Sigmoid colon (tissue), 7 donors: ENCODE data around the gene TEX53. TPM values are rescaled to one million over a fixed set of nuclear protein-coding genes. Genes with fewer than 3 reads are reported as not detected.

Experiments
- DNase-seq: peaks from one replicate; pipeline ENCODE4 v3.0.0-alpha.2; 2019
- H3K27ac ChIP-seq, 4 donors: fragments of 200-600 bp; sonication (generic); one replicate each; pipeline ENCODE4 v1.5.1; 2016 to 2019; ENCODE audit warnings: mild to moderate bottlenecking in 1 of 4
- H3K27me3 ChIP-seq, 3 donors: fragments of 200-600 bp; sonication (generic); one replicate each; pipeline ENCODE4 v1.5.1; 2019; ENCODE audit warnings: mild to moderate bottlenecking in 1 of 3
- H3K36me3 ChIP-seq, 4 donors: fragments of 200-600 bp; sonication (generic); one replicate each; pipeline ENCODE4 v1.5.1; 2016 to 2019
- H3K4me1 ChIP-seq, 4 donors: fragments of 200-600 bp; sonication (generic); one replicate each; pipeline ENCODE4 v1.5.1; 2017 to 2019
- H3K4me3 ChIP-seq, 4 donors: fragments of 200-600 bp; sonication (generic); one replicate each; pipeline ENCODE4 v1.5.1; 2017 to 2019; ENCODE audit warnings: mild to moderate bottlenecking in 2 of 4, moderate library complexity in 1 of 4
- H3K9me3 ChIP-seq, 4 donors: fragments of 200-600 bp in 3 of 4; sonication (generic) in 3 of 4; one replicate each; pipeline versions ENCODE4 v1.5.1 to v1.6.1; 2013 to 2019
- EP300 ChIP-seq, 4 donors: sonication (generic); formaldehyde crosslinking; IDR thresholded peaks; one replicate each; pipeline ENCODE4 v1.6.1; 2017; ENCODE audit warnings: antibody characterized with exemption in 4 of 4
- POLR2A ChIP-seq, 2 donors: fragments of 450-650 bp; IDR thresholded peaks; one replicate each; pipeline ENCODE4 v1.6.1; 2016; ENCODE audit warnings: antibody characterized with exemption in 2 of 2, mild to moderate bottlenecking in 2 of 2, moderate library complexity in 2 of 2
- POLR2AphosphoS5 ChIP-seq, 4 donors: sonication (generic); formaldehyde crosslinking; IDR thresholded peaks; one replicate each; pipeline ENCODE4 v1.6.1; 2017; ENCODE audit warnings: antibody characterized with exemption in 4 of 4
- WGBS, 2 donors: extraction: QIAGEN DNeasy Blood & Tissue Kit; methylation state at CpG; one replicate each; pipeline ENCODE4 v1.1.7; 2013; 5-methylcytosine and 5-hydroxymethylcytosine counted together
- intact Hi-C: fragments of 100-400 bp; cut with DNase I; formaldehyde crosslinking; loops from one replicate; pipeline ENCODE4 v1.15.1; 2023
- polyA plus RNA-seq, 3 donors: library from polyadenylated mRNA; stranded (reverse); fragments of 200-250 nt; gene quantifications; one replicate each; pipeline ENCODE4 v1.2.3, GENCODE V29; 2013
- total RNA-seq, 4 donors: library from RNA; depleted of rRNA; stranded (reverse); fragments of >200 nt; gene quantifications; one replicate each; pipeline ENCODE4 v1.1.0, GENCODE V29; 2016
- TF ChIP-seq, protein P1 (sequence below), 4 experiments: fragments of 450-650 bp in 3 of 4; fragments of 200-600 bp in 1 of 4; IDR thresholded peaks; one replicate each; pipeline ENCODE4 v1.5.1; 2016 to 2019; ENCODE audit warnings: antibody characterized with exemption in 4 of 4, mild to moderate bottlenecking in 3 of 4, moderate library complexity in 2 of 4
- donor health status: healthy with polysubstance abuse.
- donor health status: Bipolar disorder and iron deficiency.
- donor health status: healthy.

The TEX53 gene
- total RNA-seq (not detected), polyA plus RNA-seq (not detected)

DNA sequence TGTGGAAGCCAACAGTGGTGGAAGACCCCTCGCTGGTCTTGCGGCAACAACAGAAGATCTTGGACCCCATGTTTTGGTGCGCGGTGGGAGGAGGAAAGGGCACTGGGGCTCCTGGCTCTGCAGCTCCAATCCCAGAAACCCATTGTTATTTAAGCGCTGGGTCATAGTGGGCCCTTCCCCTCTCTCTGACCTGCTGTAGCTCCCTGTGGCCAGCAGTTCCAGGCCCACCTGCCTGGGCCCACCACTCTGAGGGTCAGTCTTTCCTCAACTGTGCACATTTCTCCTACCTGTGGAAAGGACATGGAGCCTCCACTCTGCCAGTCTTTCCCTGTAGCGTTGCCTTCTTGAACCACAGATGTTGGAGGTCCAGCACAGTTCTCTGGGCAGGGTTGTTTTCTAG is at the start of gene TEX53:
TEX53 (minus strand) TSS at position 101 of the 400 bp plus-strand sequence; CDS start at position 70, 31 bp downstream.
- Histone ChIP-seq H3K4me3 (no peak within 1 kb of the TSS), H3K4me1 (peaks cover 0 to 8% (median 5%) of the 10 kb centered on the region in 4 donors), H3K9me3 (no peaks in the 10 kb centered on the region), H3K27ac (no peak within 1 kb of the TSS), H3K27me3 (no peaks in the 10 kb centered on the region), H3K36me3 (no peaks in the 10 kb centered on the region)
- no peak for DNase-seq
- 98 to 99% methylated on average over 6 of the region's 6 CpGs for WGBS, 2 donors
- intact Hi-C loops = no loop called here
- TF ChIP-seq POLR2AphosphoS5 (IDR thresholded peaks at IDR 0.05) (no peak), POLR2A (IDR thresholded peaks at IDR 0.05) (no peak), EP300 (IDR thresholded peaks at IDR 0.05) (no peak)
- TF ChIP-seq, protein P1, sequence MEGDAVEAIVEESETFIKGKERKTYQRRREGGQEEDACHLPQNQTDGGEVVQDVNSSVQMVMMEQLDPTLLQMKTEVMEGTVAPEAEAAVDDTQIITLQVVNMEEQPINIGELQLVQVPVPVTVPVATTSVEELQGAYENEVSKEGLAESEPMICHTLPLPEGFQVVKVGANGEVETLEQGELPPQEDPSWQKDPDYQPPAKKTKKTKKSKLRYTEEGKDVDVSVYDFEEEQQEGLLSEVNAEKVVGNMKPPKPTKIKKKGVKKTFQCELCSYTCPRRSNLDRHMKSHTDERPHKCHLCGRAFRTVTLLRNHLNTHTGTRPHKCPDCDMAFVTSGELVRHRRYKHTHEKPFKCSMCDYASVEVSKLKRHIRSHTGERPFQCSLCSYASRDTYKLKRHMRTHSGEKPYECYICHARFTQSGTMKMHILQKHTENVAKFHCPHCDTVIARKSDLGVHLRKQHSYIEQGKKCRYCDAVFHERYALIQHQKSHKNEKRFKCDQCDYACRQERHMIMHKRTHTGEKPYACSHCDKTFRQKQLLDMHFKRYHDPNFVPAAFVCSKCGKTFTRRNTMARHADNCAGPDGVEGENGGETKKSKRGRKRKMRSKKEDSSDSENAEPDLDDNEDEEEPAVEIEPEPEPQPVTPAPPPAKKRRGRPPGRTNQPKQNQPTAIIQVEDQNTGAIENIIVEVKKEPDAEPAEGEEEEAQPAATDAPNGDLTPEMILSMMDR (IDR thresholded peaks at IDR 0.05) = no peak

DNA sequence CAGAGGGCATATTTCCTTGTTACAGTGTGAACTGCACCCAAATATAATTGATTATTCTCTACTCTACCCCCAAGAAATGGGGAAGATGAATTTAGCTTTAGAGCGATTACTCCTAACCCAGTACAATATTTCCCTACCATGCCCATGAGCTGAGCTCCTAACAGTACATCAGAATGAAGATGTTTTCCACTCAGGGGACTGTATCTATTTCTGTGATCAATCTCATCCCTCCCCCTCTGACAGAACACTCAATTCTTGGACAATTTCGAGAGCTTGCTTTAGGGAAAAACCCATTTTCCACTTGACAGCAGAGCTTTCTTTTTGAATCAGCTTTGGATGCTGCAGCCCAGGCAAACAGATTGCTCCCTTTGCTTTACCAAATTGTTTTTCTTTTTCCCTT is 49.1 kb upstream of the TEX53 start:
- Histone ChIP-seq H3K36me3 (no peaks in the 10 kb centered on the region), H3K27me3 (no peaks in the 10 kb centered on the region), H3K4me3 (no peak overlapping the region), H3K9me3 (no peaks in the 10 kb centered on the region), H3K27ac (no peak overlapping the region), H3K4me1 (no peaks in the 10 kb centered on the region)
- intact Hi-C loops = no loop called here
- TF ChIP-seq POLR2A (IDR thresholded peaks at IDR 0.05) (no peak), POLR2AphosphoS5 (IDR thresholded peaks at IDR 0.05) (no peak), EP300 (IDR thresholded peaks at IDR 0.05) (no peak)
- TF ChIP-seq, protein P1 (IDR thresholded peaks at IDR 0.05) = no peak
- DNase-seq = no peak
- whole genome bisulfite sequencing, 2 donors = 86 to 92% methylated on average over 2 of the region's 2 CpGs

DNA sequence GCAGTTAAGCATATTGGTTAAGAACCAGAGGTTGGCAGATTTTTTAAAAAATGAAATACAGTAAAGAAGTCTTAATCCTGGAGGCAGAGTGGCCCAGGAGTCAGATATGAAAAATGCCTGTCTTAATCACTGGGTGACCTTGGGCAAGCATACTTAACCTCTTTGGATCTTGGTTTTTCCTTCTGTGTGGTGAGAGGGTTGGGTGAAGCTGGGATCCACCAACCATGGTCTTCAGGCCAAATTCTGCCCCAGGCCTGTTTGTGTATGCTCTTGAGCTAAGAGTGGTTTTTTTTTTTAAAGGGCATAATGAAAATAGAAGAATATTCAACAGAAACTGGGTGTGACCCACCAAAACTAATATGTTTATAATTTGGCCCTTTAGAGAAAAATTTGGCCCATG is 44.4 kb upstream of the TEX53 start:
- H3K27me3 ChIP-seq = no peaks in the 10 kb centered on the region
- intact Hi-C loops = no loop called here
- H3K9me3 ChIP-seq = no peaks in the 10 kb centered on the region
- DNase-seq = no peak
- no peaks in the 10 kb centered on the region for H3K36me3 ChIP-seq
- TF ChIP-seq, protein P1 (IDR thresholded peaks at IDR 0.05) = no peak
- TF ChIP-seq EP300 (IDR thresholded peaks at IDR 0.05) = no peak
- no peak for TF ChIP-seq POLR2A (IDR thresholded peaks at IDR 0.05)
- no peak for TF ChIP-seq POLR2AphosphoS5 (IDR thresholded peaks at IDR 0.05)
- H3K27ac ChIP-seq = no peak overlapping the region
- no peaks in the 10 kb centered on the region for H3K4me1 ChIP-seq
- H3K4me3 ChIP-seq = no peak overlapping the region

DNA sequence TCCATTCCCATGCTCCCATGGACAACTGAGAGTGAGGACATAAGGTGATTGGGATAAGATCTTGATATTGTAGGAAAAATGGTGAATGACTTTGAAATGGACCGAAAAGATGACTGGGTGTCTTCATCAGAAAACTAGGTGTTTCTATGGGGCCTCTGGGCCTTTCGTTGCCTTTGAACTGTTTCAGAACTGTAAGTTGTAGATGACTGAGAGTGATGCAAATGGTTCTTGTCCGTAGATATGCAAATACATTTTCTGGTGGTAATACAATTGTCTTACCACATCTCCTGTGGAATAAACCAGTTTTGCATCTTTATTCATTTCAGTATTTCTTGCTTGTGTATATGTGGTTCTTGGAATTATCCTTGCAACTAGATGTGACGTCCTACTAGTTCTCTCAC is 40.3 kb upstream of the TEX53 start:
- Histone ChIP-seq H3K36me3 (no peaks in the 10 kb centered on the region), H3K4me3 (no peak overlapping the region), H3K4me1 (no peaks in the 10 kb centered on the region), H3K27ac (no peak overlapping the region), H3K27me3 (no peaks in the 10 kb centered on the region), H3K9me3 (no peaks in the 10 kb centered on the region)
- WGBS, 2 donors = 87 to 90% methylated on average over 4 of the region's 4 CpGs
- TF ChIP-seq POLR2A (IDR thresholded peaks at IDR 0.05) = no peak
- TF ChIP-seq, protein P1 (IDR thresholded peaks at IDR 0.05) = no peak
- TF ChIP-seq EP300 (IDR thresholded peaks at IDR 0.05) = no peak
- TF ChIP-seq POLR2AphosphoS5 (IDR thresholded peaks at IDR 0.05) = no peak
- no peak for DNase-seq
- intact Hi-C loops = no loop called here

DNA sequence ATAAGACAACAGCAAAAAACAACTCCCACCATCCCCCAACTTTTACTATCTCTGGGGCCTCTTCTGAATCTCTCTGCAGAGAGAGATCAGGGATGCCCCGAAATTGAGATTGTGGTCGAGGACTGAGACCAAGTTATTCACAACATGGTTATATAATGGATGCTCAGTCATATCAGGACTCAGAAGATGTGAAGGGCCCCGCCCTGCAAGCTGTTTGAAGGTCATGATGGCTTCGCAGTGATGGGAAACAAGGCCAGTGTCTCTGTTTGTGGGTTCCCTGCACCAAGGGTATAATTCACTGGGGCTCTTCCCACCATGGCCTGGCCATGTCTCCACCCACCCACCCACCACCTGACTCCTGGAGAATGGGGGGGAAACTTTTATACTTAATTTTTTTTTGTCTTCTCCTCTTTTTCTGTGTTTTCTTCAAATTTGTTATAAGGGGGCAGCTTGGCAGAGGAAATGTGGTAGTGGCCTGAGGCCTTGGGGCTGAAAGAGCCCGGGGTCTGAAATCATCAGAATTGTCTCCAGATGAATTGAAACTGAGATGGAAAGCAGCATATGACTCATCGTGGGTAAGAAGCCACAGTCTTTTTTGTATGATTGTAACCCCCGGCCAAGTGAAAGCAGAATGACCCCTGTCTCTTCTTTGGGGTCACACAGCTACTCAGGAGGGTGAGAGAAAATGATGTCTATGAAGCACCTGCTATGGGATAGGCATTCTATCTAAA is 39.4 kb upstream of the TEX53 start:
- 69 to 84% methylated on average over 7 of the region's 7 CpGs for WGBS, 2 donors
- intact Hi-C loops = no loop called here
- no peak overlapping the region for H3K4me3 ChIP-seq
- no peak for DNase-seq
- no peaks in the 10 kb centered on the region for H3K27me3 ChIP-seq
- TF ChIP-seq, protein P1 (IDR thresholded peaks at IDR 0.05) = no peak
- TF ChIP-seq POLR2AphosphoS5 (IDR thresholded peaks at IDR 0.05) = no peak
- TF ChIP-seq POLR2A (IDR thresholded peaks at IDR 0.05) = no peak
- TF ChIP-seq EP300 (IDR thresholded peaks at IDR 0.05) = no peak
- no peaks in the 10 kb centered on the region for H3K9me3 ChIP-seq
- no peaks in the 10 kb centered on the region for H3K36me3 ChIP-seq
- H3K27ac ChIP-seq = no peak overlapping the region
- no peaks in the 10 kb centered on the region for H3K4me1 ChIP-seq
